ENCODE measurements around the gene ASTN2.

GRCh38 chr9:116800074-116800473, 614.8 kb downstream of the ASTN2 start:
- TF ChIP-seq CTCF (IDR thresholded peaks at IDR 0.05), result no peak
- TF ChIP-seq POLR2A (IDR thresholded peaks at IDR 0.05), result no peak

All from thyroid gland (tissue), 4 donors.